ENCODE measurements around the gene GRAMD1B.

- TF ChIP-seq CTCF (IDR thresholded peaks at IDR 0.05) (no peak), POLR2A (IDR thresholded peaks at IDR 0.05) (no peak)
Measured at GRCh38 chr11:123525511-123525918, 95.4 kb downstream of the GRAMD1B start.
